Stimulated activated CD4-positive, alpha-beta T cell treated with anti-CD3 and anti-CD28 coated beads, Interleukin-12 subunit alpha, Interleukin-12 subunit beta, amount 100 ng/mL, for 24 hours (primary cell): ENCODE data around the gene KCNK16.

Source experiments
- DNase-seq, 2 experiments: peaks; one replicate each; pipeline ENCODE4 v3.0.0-alpha.2; 2020; ENCODE audit warnings: low read depth in 2 of 2

KCNK16 gene

GRCh38 chr6:39322306-39322850 lies at the start of gene KCNK16:
Gene KCNK16 (minus strand): TSS chr6:39322702. CDS start chr6:39322540, 162 bp downstream.
- no peak for DNase-seq

GRCh38 chr6:39370390-39370789 lies 47.9 kb upstream of the KCNK16 start:
- no peak for DNase-seq

GRCh38 chr6:39369987-39370386 lies 47.5 kb upstream of the KCNK16 start:
- no peak for DNase-seq

GRCh38 chr6:39367700-39368099 lies 45.2 kb upstream of the KCNK16 start:
- no peak for DNase-seq

GRCh38 chr6:39366931-39367618 lies 44.6 kb upstream of the KCNK16 start:
- DNase-seq = no peak

- DNase-seq = no peak
These were observed 43.0 kb upstream of the KCNK16 start for GRCh38 chr6:39365281-39366074.

GRCh38 chr6:39363280-39363679 lies 40.8 kb upstream of the KCNK16 start:
- no peak for DNase-seq

GRCh38 chr6:39362487-39362865 lies 40.0 kb upstream of the KCNK16 start:
- DNase-seq = no peak

GRCh38 chr6:39361657-39362486 lies 39.4 kb upstream of the KCNK16 start:
- DNase-seq = peak; percentile 6 to 43

- no peak for DNase-seq
These were observed 37.9 kb upstream of the KCNK16 start for GRCh38 chr6:39360378-39360777.

GRCh38 chr6:39357998-39358686 lies 35.6 kb upstream of the KCNK16 start:
- DNase-seq = no peak

- DNase-seq = no peak
These were observed 31.3 kb upstream of the KCNK16 start for GRCh38 chr6:39353698-39354315.

GRCh38 chr6:39350723-39351505 lies 28.4 kb upstream of the KCNK16 start:
- DNase-seq = no peak

GRCh38 chr6:39348740-39349139 lies 26.2 kb upstream of the KCNK16 start:
- DNase-seq = no peak

GRCh38 chr6:39347906-39348585 lies 25.5 kb upstream of the KCNK16 start:
- DNase-seq = peak; percentile 19 to 56

- no peak for DNase-seq
These were observed 24.7 kb upstream of the KCNK16 start for GRCh38 chr6:39347206-39347605.

GRCh38 chr6:39344821-39345280 lies 22.3 kb upstream of the KCNK16 start:
- no peak for DNase-seq

- no peak for DNase-seq
These were observed 20.9 kb upstream of the KCNK16 start for GRCh38 chr6:39343396-39343870.

GRCh38 chr6:39342692-39343395 lies 20.3 kb upstream of the KCNK16 start:
- DNase-seq = no peak
